ENCODE results near the gene RAI1.

Gene RAI1

GRCh38 chr17:17723354-17724261, 42.4 kb downstream of the RAI1 start:
- ATAC-seq = peak; percentile 78
- TF ChIP-seq OSR1 (CRISPR knock-in tag; IDR thresholded peaks at IDR 0.05) (no peak), ARNTL (CRISPR knock-in tag; IDR thresholded peaks at IDR 0.05; ENCODE audit: borderline replicate concordance, low read depth) (no peak)
- TF ChIP-seq, protein P1, sequence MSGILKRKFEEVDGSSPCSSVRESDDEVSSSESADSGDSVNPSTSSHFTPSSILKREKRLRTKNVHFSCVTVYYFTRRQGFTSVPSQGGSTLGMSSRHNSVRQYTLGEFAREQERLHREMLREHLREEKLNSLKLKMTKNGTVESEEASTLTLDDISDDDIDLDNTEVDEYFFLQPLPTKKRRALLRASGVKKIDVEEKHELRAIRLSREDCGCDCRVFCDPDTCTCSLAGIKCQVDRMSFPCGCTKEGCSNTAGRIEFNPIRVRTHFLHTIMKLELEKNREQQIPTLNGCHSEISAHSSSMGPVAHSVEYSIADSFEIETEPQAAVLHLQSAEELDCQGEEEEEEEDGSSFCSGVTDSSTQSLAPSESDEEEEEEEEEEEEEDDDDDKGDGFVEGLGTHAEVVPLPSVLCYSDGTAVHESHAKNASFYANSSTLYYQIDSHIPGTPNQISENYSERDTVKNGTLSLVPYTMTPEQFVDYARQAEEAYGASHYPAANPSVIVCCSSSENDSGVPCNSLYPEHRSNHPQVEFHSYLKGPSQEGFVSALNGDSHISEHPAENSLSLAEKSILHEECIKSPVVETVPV (CRISPR knock-in tag; IDR thresholded peaks at IDR 0.05) = no peak

DNA sequence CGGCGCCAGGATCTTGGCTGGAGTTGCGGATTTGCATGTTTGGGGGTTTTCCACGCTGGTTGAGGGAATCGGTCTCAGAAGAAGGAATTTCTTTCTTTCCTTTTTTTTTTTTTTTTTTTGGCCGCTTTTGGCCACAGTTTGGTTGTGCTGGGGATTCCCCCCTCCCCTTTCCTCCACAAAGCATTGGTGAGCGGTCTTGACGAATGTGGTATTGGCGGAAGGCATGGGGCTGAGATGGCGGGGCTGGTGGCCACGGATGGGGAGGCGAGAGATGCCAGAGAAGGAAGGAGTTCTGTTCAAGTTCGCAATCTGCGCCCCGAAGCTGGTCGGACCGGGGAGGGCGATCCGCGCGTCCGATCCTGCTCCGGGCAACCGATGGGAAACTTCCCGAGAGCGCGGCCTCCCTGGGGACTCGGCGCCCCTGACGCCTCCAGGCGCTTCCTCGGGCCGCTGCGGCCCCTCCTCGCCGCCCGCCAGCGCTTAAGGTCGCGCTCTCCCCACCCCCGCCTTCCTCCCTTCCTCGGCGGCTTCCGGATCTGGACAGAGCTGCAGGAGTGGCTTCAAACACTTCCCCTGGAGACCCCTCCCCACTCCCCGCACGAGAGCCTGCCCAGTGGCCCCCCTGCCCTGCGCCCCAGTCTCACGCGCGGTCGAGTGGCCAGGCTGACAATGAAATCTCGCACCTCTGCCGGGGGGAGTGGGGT, 43.2 kb downstream of the RAI1 start:
- TF ChIP-seq ZFP3 (CRISPR knock-in tag; IDR thresholded peaks at IDR 0.05) = no peak
- no peak for TF ChIP-seq SNAI2 (CRISPR knock-in tag; IDR thresholded peaks at IDR 0.05)
- no peak for TF ChIP-seq ZNF8 (CRISPR knock-in tag; IDR thresholded peaks at IDR 0.05)
- no peak for TF ChIP-seq POU6F1 (CRISPR knock-in tag; IDR thresholded peaks at IDR 0.05; ENCODE audit: borderline replicate concordance, low read depth)
- no peak for TF ChIP-seq ZFP30 (CRISPR knock-in tag; IDR thresholded peaks at IDR 0.05)
- TF ChIP-seq PPARA (CRISPR knock-in tag; IDR thresholded peaks at IDR 0.05; ENCODE audit: borderline replicate concordance) = no peak
- no peak for TF ChIP-seq CSDC2 (CRISPR knock-in tag; IDR thresholded peaks at IDR 0.05)
- no peak for TF ChIP-seq PATZ1 (CRISPR knock-in tag; IDR thresholded peaks at IDR 0.05; ENCODE audit: borderline replicate concordance)
- TF ChIP-seq RARB (CRISPR knock-in tag; IDR thresholded peaks at IDR 0.05) = no peak
- no peak for TF ChIP-seq ZC3H10 (CRISPR knock-in tag; IDR thresholded peaks at IDR 0.05)
- TF ChIP-seq BACH2 (CRISPR knock-in tag; IDR thresholded peaks at IDR 0.05; ENCODE audit: borderline replicate concordance) = no peak
- peak; percentile 8; the same call in 1 of the 3 replicates for ATAC-seq

DNA sequence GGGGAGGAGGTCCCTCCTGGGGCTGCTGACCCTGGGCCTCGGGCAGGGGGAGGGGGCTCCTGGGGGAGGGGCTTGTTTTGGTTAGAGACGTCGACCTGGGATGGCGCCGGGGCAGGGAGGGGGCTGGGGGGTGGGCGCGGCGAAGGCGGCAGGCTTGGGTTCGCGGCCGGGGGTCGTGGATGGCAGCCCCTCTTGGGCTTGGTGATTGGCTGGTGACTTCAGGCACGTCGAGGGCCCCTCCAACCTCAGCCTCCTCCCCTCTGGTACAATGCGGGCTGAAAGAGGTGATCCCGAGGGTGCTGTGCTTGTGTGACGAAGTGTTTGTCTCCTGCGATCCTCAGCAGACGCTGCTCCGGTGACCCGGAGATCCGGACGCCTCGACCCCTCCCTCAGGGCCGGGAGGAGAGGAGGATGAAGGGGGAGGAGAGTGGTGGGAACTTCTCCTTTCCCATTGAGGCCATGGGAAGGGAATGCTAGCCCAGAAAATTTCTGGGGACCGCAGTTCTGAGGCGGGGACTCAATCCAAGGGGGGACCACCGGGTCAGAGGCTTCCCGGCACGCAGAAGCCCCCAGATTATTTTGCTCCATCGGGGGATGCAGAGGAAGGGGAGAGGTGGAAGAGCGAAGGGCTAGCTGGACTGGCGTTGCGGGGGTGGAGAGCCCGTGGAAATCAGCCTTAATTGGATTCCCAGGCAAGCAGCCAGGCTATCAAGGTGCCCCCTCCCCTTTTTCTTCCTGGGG, 43.9 kb downstream of the RAI1 start:
- no peak for ATAC-seq
- TF ChIP-seq ISL1 (CRISPR knock-in tag; IDR thresholded peaks at IDR 0.05) (no peak), OSR1 (CRISPR knock-in tag; IDR thresholded peaks at IDR 0.05) (no peak), TOX (CRISPR knock-in tag; IDR thresholded peaks at IDR 0.05; ENCODE audit: borderline replicate concordance) (no peak), GLIS3 (CRISPR knock-in tag; IDR thresholded peaks at IDR 0.05) (no peak), TCF4 (CRISPR knock-in tag; IDR thresholded peaks at IDR 0.05; ENCODE audit: borderline replicate concordance) (no peak), RARB (CRISPR knock-in tag; IDR thresholded peaks at IDR 0.05) (no peak), ESRRG (CRISPR knock-in tag; IDR thresholded peaks at IDR 0.05) (no peak), PPARA (CRISPR knock-in tag; IDR thresholded peaks at IDR 0.05; ENCODE audit: borderline replicate concordance) (no peak), BACH2 (CRISPR knock-in tag; IDR thresholded peaks at IDR 0.05; ENCODE audit: borderline replicate concordance) (no peak), ZNF565 (CRISPR knock-in tag; conservative IDR thresholded peaks at IDR 0.05; ENCODE audit: low read depth) (no peak), SNAI2 (CRISPR knock-in tag; IDR thresholded peaks at IDR 0.05) (no peak), POU6F1 (CRISPR knock-in tag; IDR thresholded peaks at IDR 0.05; ENCODE audit: borderline replicate concordance, low read depth) (no peak)

Data from SK-N-SH treated with all-trans-retinoic acid at 6 μM for 48 hours (cell line).